Left ventricle myocardium inferior (tissue), 1 donor: ENCODE results near the gene C21orf91. TPM values are rescaled to one million over a fixed set of nuclear protein-coding genes. Genes with fewer than 3 reads are reported as not detected.

Experiments
- DNase-seq: peaks from one replicate; pipeline ENCODE4 v3.0.0-alpha.2; 2020
- H3K27ac ChIP-seq: fragments of 200-600 bp; replicated peaks from 2 replicates; pipeline ENCODE4 v1.8.0; 2021
- H3K27me3 ChIP-seq: fragments of 200-600 bp; 2 replicates; pipeline ENCODE4 v1.8.0; 2021; ENCODE audit warnings: low read depth
- H3K36me3 ChIP-seq: fragments of 200-600 bp; 2 replicates; pipeline ENCODE4 v1.8.0; 2021
- H3K4me1 ChIP-seq: fragments of 200-600 bp; 2 replicates; pipeline ENCODE4 v1.8.0; 2021
- H3K4me3 ChIP-seq: fragments of 200-600 bp; 2 replicates; pipeline ENCODE4 v1.8.0; 2021; ENCODE audit warnings: mild to moderate bottlenecking, moderate library complexity
- H3K9me3 ChIP-seq: fragments of 200-600 bp; replicated peaks from 2 replicates; pipeline ENCODE4 v1.8.0; 2021
- CTCF ChIP-seq: fragments of 200-600 bp; IDR thresholded peaks from 2 replicates; pipeline ENCODE4 v1.8.0; 2021; ENCODE audit warnings: antibody characterized with exemption, mild to moderate bottlenecking, borderline replicate concordance
- intact Hi-C: fragments of 100-400 bp; cut with micrococcal nuclease; formaldehyde crosslinking; loops from one replicate; pipeline ENCODE4 v1.11.0; 2022
- total RNA-seq: library from RNA; stranded (reverse); fragmentation: NEBNext Ultra II Directional; extraction: Animal tissue kit (Norgen Biotek cat#: 25700); gene quantifications from one replicate; pipeline ENCODE4 v1.2.1, GENCODE V29; 2021
- donor health status: DM: no; HTN: yes; CAD: no; lungs with severe emphysema.

C21orf91 gene
- total RNA-seq, 1 donor from 2014 or later = 10.2 TPM

DNA sequence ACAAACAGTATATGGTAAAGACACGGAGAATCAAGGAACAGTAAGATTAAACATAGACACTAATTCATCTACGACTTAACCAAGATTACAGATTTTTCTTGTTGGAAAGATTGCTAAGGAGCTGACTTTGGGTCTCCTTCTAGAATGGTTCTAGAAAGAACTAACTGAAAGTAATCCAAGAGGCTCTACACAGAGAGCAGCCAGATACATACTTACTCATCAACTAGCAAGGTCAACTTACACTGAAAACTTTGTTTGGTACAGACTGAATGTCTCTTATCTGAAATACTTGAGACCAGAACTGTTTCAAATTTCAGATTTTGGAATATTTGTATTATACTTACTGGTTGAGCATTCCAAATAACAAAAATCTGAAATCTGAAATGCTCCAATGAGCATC, 5.8 kb downstream of the C21orf91 start:
- no peak for TF ChIP-seq CTCF
- Histone ChIP-seq H3K4me1 (peaks cover 52% of the 10 kb centered on the region), H3K27ac (no peak overlapping the region), H3K4me3 (no peak overlapping the region), H3K27me3 (no peaks in the 10 kb centered on the region), H3K9me3 (peaks cover 9% of the 10 kb centered on the region), H3K36me3 (peaks cover 51% of the 10 kb centered on the region)
- intact Hi-C loops = no loop called here
- DNase-seq = no peak

GRCh38 chr21:17805966-17806365, 13.2 kb downstream of the C21orf91 start:
- Histone ChIP-seq H3K9me3 (peaks cover 17% of the 10 kb centered on the region), H3K4me3 (no peak overlapping the region), H3K4me1 (peaks cover 19% of the 10 kb centered on the region), H3K27ac (no peak overlapping the region), H3K27me3 (no peaks in the 10 kb centered on the region), H3K36me3 (peaks cover 43% of the 10 kb centered on the region)
- intact Hi-C loops = no loop called here
- no peak for DNase-seq
- TF ChIP-seq CTCF = no peak

DNA sequence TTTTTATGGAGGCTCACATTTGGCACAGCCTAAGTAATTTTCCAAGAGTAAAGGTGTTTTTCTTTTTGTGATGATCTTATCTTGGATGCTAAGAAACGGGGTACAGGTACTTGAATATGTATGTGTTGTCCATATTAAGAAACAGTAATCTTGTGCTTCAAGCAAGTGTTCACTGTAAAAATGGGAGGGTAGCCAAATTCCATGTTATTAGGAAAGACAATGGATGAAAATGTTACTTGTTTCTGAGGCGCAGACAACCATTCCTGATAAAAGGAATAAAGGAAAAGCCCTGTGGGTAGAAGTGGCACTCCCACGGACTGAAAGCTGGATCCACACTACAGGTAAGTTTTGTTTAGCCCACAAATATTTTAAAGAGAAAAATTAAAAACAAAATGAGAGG, 15.6 kb downstream of the C21orf91 start:
- Histone ChIP-seq H3K9me3 (peaks cover 10% of the 10 kb centered on the region), H3K4me1 (peaks cover 34% of the 10 kb centered on the region), H3K27ac (no peak overlapping the region), H3K36me3 (peaks cover 22% of the 10 kb centered on the region), H3K4me3 (no peak overlapping the region), H3K27me3 (no peaks in the 10 kb centered on the region)
- TF ChIP-seq CTCF = no peak
- intact Hi-C loops = no loop called here
- DNase-seq = no peak

DNA sequence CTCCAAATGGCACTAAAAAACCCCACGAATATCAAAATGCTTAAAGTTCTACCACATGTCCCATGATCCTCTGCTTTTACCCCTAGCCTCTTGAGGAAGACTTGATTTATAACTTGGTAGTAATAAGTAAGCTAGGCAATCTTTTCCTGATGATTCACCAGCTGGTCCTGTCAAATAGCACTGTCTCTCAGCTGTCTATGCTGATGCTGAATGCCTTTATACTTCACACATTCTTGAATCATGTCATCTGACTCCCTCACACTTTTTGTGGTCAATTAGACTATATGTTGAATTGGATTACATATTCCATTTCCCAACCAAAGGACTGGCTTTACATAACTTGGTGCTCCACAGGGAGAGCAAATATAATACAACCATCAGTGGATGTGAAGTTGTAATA, 16.6 kb downstream of the C21orf91 start:
- H3K27me3 ChIP-seq = no peaks in the 10 kb centered on the region
- H3K9me3 ChIP-seq = peaks cover under 1% of the 10 kb centered on the region
- intact Hi-C loops = no loop called here
- H3K27ac ChIP-seq = no peak overlapping the region
- no peak for DNase-seq
- peaks cover 12% of the 10 kb centered on the region for H3K36me3 ChIP-seq
- H3K4me3 ChIP-seq = no peak overlapping the region
- H3K4me1 ChIP-seq = peaks cover 43% of the 10 kb centered on the region
- no peak for TF ChIP-seq CTCF

DNA sequence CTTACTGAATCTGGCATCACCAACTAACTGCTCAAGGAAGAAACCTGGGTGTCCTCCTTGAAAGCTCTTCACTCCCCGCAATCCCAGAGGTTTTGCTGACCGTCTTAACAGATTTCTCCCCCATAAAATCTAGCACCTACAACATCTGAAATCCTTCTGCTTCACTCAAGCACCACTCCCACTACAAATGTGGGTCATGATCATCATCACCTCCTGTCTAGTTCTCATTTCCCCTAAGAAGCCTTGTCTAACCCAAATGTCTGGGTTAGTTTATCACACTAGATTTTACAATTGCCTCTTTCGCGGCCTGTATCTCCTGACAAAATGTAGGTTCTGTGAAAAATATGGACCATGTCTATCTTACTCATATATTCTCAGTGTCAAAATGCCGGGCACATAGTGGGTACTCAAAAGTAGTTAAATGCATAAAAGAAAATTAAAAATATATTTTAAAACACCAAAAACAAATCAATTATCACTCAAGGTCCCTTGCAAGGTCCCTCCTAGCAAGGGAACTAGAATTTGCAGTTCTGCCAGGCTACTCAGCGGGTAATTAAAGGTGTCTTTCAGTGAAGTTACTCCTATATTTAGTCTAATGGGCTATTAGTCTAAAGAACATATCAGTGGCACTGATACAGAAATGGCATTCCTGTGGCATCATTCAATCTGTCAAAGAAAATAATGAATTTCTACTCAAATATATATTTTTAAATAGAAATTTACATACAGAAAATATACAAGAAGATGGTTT, 19.6 kb downstream of the C21orf91 start:
- Histone ChIP-seq H3K4me1 (peaks cover 49% of the 10 kb centered on the region), H3K9me3 (no peaks in the 10 kb centered on the region), H3K27ac (no peak overlapping the region), H3K27me3 (no peaks in the 10 kb centered on the region), H3K36me3 (peaks cover 14% of the 10 kb centered on the region), H3K4me3 (no peak overlapping the region)
- intact Hi-C loops = no loop called here
- DNase-seq = no peak
- TF ChIP-seq CTCF = no peak
